GM12892 (cell line): ENCODE measurements around the gene DYNC1I1.

Source experiments
- POLR2A ChIP-seq: IDR thresholded peaks from 2 replicates; pipeline ENCODE4 v1.6.1; 2011; ENCODE audit warnings: low read depth, low read length, control low read depth
- POLR2AphosphoS5 ChIP-seq: IDR thresholded peaks from 2 replicates; pipeline ENCODE4 v1.6.1; 2011; ENCODE audit warnings: low read depth, low read length, control low read depth
- TAF1 ChIP-seq: IDR thresholded peaks from 2 replicates; pipeline ENCODE4 v1.6.1; 2011; ENCODE audit warnings: low read depth, mild to moderate bottlenecking, control low read depth, low read length, borderline replicate concordance

DNA sequence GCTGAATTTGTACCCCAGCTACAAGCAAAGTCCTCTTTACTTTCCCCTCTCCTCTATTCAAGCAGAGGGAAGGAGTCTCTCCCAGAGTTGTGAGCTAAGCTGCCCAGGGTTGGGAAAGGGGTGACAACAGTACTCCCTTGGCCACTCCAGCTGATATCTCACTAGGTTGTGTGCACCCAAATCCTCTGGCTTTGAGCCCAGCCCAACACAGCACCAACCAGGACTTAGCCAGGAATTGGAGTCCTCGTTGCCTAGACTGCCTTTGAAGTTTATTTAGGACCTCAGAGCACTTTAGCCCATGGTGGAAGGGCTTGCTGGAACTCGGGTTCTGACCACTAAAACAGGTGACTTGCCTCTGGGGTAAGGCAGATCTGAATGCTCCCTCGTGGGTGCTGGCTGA is 35.7 kb upstream of the DYNC1I1 start:
- TF ChIP-seq POLR2AphosphoS5 (no peak), POLR2A (no peak), TAF1 (no peak)
